ENCODE results near the gene SLC39A11.

The SLC39A11 gene

DNA sequence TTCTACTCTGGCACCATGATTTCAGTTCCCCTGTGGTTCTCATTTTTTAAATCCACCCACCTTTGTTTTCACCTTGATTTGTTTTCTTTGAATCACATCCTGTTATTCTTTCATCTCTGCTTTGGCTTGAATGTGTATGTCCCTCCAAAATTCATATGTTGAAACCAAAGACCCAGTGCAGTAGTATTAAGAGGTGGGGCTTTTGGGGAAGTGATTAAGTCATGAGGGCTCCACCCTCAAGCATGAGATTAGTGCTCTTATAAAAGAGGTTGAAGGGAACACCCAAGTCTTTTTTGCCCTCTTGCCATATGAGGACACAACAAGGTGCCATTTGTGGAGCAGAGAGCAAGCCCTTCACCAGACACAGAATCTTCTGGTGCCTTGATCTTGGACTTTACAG is 382.3 kb downstream of the SLC39A11 start:
- TF ChIP-seq, protein P1, sequence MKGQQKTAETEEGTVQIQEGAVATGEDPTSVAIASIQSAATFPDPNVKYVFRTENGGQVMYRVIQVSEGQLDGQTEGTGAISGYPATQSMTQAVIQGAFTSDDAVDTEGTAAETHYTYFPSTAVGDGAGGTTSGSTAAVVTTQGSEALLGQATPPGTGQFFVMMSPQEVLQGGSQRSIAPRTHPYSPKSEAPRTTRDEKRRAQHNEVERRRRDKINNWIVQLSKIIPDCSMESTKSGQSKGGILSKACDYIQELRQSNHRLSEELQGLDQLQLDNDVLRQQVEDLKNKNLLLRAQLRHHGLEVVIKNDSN (IDR thresholded peaks at IDR 0.05): no peak
- TF ChIP-seq EP300 (IDR thresholded peaks at IDR 0.05; ENCODE audit: borderline replicate concordance): no peak
- no peak for TF ChIP-seq TAF1 (IDR thresholded peaks at IDR 0.05; ENCODE audit: low read depth)
- no peak for TF ChIP-seq CREB1 (IDR thresholded peaks at IDR 0.05; ENCODE audit: low read depth)
- no peak for TF ChIP-seq RAD21 (IDR thresholded peaks at IDR 0.05; ENCODE audit: low read depth)
- no peak for TF ChIP-seq TCF12 (IDR thresholded peaks at IDR 0.05; ENCODE audit: low read depth)
- no peak for TF ChIP-seq FOXM1 (IDR thresholded peaks at IDR 0.05; ENCODE audit: borderline replicate concordance, low read depth)
- no peak for TF ChIP-seq YY1 (IDR thresholded peaks at IDR 0.05; ENCODE audit: low read depth)
- no peak for TF ChIP-seq CEBPB (IDR thresholded peaks at IDR 0.05)
- TF ChIP-seq TEAD4 (IDR thresholded peaks at IDR 0.05): no peak
- TF ChIP-seq, protein P2, sequence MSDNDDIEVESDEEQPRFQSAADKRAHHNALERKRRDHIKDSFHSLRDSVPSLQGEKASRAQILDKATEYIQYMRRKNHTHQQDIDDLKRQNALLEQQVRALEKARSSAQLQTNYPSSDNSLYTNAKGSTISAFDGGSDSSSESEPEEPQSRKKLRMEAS (IDR thresholded peaks at IDR 0.05): no peak

DNA sequence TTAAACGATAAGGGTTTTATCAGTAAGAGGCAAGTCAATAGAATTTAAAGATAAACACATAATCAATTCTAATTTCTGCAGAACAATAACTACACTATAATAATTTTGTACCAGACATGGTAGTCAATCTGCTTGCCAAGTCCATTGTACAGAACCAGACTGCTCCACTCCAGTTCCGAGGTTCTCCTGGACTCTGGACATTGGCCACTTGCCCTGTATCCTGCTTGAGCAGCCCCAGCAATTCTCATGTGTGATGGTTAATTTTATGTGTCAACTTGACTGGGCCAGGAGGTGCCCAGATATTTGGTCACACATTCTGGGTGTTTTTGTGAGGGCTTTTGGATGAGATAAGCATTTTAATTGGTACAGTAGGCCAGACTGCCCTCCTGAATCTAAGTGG is 384.6 kb downstream of the SLC39A11 start:
- no peak for TF ChIP-seq EP300 (IDR thresholded peaks at IDR 0.05; ENCODE audit: borderline replicate concordance)

DNA sequence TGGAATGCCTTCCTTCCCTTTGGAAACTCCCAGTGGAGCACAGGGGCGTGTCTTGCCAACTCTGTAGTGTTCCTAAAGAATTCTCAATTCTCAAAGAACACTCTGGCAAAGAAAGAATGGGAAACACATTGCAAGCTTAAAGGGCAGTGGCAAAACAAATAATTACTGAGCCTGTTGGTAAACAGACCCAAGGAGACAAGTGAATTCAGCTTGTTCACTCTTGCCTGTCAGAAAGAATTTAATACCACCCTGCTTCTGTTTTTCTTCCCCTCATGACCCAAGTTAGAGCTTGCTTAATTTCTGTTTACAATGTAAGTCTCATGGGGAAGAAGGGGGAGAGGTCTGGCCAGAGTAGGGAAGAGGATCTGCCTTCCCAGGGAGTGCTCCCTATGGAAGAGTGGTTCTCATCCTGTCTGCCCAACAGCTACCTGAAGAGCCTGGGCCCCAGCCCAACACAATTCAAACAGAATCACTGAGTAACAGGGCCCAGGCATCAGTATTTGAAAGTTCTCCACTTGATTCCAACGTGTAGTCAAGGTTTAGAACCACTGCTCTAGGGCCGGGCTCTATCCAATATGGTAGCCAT is 386.0 kb downstream of the SLC39A11 start:
- no peak for TF ChIP-seq FOXM1 (IDR thresholded peaks at IDR 0.05; ENCODE audit: borderline replicate concordance, low read depth)
- no peak for TF ChIP-seq CEBPB (IDR thresholded peaks at IDR 0.05)
- TF ChIP-seq YY1 (IDR thresholded peaks at IDR 0.05; ENCODE audit: low read depth): no peak
- no peak for TF ChIP-seq EGR1 (IDR thresholded peaks at IDR 0.05)
- TF ChIP-seq CREB1 (IDR thresholded peaks at IDR 0.05; ENCODE audit: low read depth): no peak
- TF ChIP-seq TAF1 (IDR thresholded peaks at IDR 0.05; ENCODE audit: low read depth): no peak
- TF ChIP-seq NFIC (IDR thresholded peaks at IDR 0.05): no peak
- no peak for TF ChIP-seq RAD21 (IDR thresholded peaks at IDR 0.05; ENCODE audit: low read depth)
- TF ChIP-seq TEAD4 (IDR thresholded peaks at IDR 0.05): no peak
- TF ChIP-seq, protein P2 (IDR thresholded peaks at IDR 0.05): no peak
- TF ChIP-seq, protein P1 (IDR thresholded peaks at IDR 0.05): no peak
- no peak for TF ChIP-seq EP300 (IDR thresholded peaks at IDR 0.05; ENCODE audit: borderline replicate concordance)
- TF ChIP-seq, protein P3, sequence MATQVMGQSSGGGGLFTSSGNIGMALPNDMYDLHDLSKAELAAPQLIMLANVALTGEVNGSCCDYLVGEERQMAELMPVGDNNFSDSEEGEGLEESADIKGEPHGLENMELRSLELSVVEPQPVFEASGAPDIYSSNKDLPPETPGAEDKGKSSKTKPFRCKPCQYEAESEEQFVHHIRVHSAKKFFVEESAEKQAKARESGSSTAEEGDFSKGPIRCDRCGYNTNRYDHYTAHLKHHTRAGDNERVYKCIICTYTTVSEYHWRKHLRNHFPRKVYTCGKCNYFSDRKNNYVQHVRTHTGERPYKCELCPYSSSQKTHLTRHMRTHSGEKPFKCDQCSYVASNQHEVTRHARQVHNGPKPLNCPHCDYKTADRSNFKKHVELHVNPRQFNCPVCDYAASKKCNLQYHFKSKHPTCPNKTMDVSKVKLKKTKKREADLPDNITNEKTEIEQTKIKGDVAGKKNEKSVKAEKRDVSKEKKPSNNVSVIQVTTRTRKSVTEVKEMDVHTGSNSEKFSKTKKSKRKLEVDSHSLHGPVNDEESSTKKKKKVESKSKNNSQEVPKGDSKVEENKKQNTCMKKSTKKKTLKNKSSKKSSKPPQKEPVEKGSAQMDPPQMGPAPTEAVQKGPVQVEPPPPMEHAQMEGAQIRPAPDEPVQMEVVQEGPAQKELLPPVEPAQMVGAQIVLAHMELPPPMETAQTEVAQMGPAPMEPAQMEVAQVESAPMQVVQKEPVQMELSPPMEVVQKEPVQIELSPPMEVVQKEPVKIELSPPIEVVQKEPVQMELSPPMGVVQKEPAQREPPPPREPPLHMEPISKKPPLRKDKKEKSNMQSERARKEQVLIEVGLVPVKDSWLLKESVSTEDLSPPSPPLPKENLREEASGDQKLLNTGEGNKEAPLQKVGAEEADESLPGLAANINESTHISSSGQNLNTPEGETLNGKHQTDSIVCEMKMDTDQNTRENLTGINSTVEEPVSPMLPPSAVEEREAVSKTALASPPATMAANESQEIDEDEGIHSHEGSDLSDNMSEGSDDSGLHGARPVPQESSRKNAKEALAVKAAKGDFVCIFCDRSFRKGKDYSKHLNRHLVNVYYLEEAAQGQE (IDR thresholded peaks at IDR 0.05; ENCODE audit: low read depth): no peak

DNA sequence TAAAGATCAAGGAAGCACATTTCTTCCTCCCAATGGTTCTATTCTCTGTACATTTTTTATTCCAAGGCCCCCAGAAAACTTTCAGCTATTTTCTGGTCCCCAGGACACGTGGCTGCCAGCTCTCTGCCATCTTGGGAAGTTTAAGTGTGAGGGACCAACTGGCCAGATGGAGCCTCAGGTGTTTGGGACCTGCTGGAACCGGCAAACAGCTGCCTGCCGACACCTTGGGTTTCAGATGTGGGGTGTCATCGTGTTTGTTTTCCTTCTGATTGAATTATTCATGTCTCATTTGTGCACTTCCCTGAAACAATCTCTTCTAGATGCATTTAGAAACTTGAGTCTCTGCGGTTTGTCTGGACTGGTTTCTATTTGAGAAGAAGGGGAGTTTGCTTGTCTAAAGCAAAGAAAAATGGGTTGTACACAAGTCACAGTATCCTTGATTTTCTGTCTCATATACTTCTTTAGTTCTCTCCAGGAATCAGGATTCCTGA is 386.5 kb downstream of the SLC39A11 start:
- TF ChIP-seq ZBTB7A (IDR thresholded peaks at IDR 0.05; ENCODE audit: low read depth) (no peak), TEAD4 (IDR thresholded peaks at IDR 0.05) (no peak), FOXM1 (IDR thresholded peaks at IDR 0.05; ENCODE audit: borderline replicate concordance, low read depth) (no peak), YY1 (IDR thresholded peaks at IDR 0.05; ENCODE audit: low read depth) (no peak), RAD21 (IDR thresholded peaks at IDR 0.05; ENCODE audit: low read depth) (no peak), CREB1 (IDR thresholded peaks at IDR 0.05; ENCODE audit: low read depth) (no peak), NFIC (IDR thresholded peaks at IDR 0.05) (no peak), EP300 (IDR thresholded peaks at IDR 0.05; ENCODE audit: borderline replicate concordance) (no peak), TCF12 (IDR thresholded peaks at IDR 0.05; ENCODE audit: low read depth) (no peak), EGR1 (IDR thresholded peaks at IDR 0.05) (no peak), CEBPB (IDR thresholded peaks at IDR 0.05) (no peak), TAF1 (IDR thresholded peaks at IDR 0.05; ENCODE audit: low read depth) (no peak)
- TF ChIP-seq, protein P3 (IDR thresholded peaks at IDR 0.05; ENCODE audit: low read depth): no peak
- TF ChIP-seq, protein P2 (IDR thresholded peaks at IDR 0.05): no peak
- TF ChIP-seq, protein P1 (IDR thresholded peaks at IDR 0.05): no peak

DNA sequence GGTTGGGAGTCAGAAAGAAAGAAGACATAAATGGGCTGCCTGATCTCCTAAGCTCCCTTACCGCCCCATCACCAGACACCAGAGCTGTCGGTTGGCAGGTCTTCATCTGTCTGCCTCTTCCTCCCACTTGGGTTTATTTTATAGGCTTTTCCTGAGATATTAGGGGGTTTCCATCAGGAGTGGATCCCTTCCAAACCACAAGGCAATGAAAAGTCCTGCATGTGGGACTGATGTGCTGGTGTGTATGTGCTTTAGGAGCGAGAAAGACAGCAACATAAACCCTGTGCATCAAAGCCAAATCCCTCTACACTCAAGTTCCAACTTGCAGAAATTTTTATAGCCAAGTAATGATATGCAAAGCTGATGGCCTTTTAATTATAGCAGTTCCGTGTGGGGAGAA is 389.5 kb downstream of the SLC39A11 start:
- TF ChIP-seq TEAD4 (IDR thresholded peaks at IDR 0.05) (no peak), ZBTB7A (IDR thresholded peaks at IDR 0.05; ENCODE audit: low read depth) (no peak), RAD21 (IDR thresholded peaks at IDR 0.05; ENCODE audit: low read depth) (no peak), YY1 (IDR thresholded peaks at IDR 0.05; ENCODE audit: low read depth) (no peak), TCF12 (IDR thresholded peaks at IDR 0.05; ENCODE audit: low read depth) (no peak), NFIC (IDR thresholded peaks at IDR 0.05) (no peak), CREB1 (IDR thresholded peaks at IDR 0.05; ENCODE audit: low read depth) (no peak), FOXM1 (IDR thresholded peaks at IDR 0.05; ENCODE audit: borderline replicate concordance, low read depth) (no peak), CEBPB (IDR thresholded peaks at IDR 0.05) (no peak), EGR1 (IDR thresholded peaks at IDR 0.05) (no peak), EP300 (IDR thresholded peaks at IDR 0.05; ENCODE audit: borderline replicate concordance) (no peak)
- TF ChIP-seq, protein P3 (IDR thresholded peaks at IDR 0.05; ENCODE audit: low read depth): no peak
- TF ChIP-seq, protein P1 (IDR thresholded peaks at IDR 0.05): no peak
- TF ChIP-seq, protein P2 (IDR thresholded peaks at IDR 0.05): no peak
